NCI-H1436 treated with DMSO at 0.1 percent for 48 hours (cell line): ENCODE data around the gene C3orf20.
"Not testable (repeated sequence)": the region's sequence is repeated elsewhere in the genome, so short reads cannot be mapped to it uniquely, and the experiment has no call there.

Experiments
- DNase-seq: peaks from one replicate; lab custom pipeline; 2025; lab: John Stamatoyannopoulos, UW

Gene C3orf20

DNA sequence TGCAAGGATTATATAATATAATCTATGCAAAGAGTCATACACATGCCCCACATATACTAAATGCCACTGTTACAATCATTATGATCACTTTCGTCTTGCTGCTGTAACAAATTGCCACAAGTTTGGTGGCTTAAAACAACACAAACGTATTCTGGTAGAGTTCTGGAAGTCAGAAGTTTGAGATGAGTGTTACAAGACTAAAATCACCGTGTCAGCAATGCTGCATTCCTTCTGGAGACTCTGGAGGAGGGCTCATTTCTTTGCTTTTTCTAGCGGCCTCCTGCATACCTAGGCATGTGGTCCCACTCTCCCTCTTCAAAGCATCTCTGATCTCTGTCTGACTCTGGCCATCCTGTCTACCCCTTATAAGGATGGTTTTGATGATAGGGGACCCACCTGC, 24.7 kb upstream of the C3orf20 start:
- no peak for DNase-seq

GRCh38 chr3:14651440-14652251, 23.3 kb upstream of the C3orf20 start, which contains the start of gene CCDC174:
CCDC174 (plus strand) TSS chr3:14651762; CDS start chr3:14651837, 75 bp downstream.
- peak; percentile 83 for DNase-seq

DNA sequence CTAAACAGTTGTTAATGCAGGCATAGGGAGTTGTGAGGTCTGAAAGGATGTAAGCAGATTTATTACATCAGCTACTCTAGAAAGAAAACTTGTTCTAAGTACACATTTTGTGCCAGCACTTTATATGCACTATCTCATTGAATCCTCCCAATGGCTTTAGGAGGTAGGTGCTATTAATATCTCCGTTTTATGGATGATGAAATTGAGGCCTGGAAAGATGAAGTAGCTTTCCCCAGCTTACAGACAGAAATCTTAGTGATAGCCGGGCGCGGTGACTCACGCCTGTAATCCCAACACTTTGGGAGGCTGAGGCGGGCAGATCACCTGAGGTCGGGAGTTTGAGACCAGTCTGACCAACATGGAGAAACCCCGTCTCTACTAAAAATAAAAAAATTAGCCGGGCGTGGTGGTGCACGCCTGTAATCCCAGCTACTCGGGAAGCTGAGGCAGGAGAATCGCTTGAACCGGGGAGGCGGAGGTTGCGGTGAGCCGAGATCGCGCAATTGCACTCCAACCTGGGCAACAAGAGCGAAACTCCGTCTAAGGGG, 22.5 kb upstream of the C3orf20 start:
- not testable (repeated sequence) for DNase-seq

- DNase-seq: no peak
These were observed 17.4 kb upstream of the C3orf20 start for GRCh38 chr3:14657579-14657978.

- no peak for DNase-seq
These were observed 16.0 kb upstream of the C3orf20 start for GRCh38 chr3:14658978-14659377.

- DNase-seq: no peak
These were observed 14.0 kb upstream of the C3orf20 start for GRCh38 chr3:14660942-14661341.

- no peak for DNase-seq
These were observed 11.4 kb upstream of the C3orf20 start for GRCh38 chr3:14663396-14664135.

DNA sequence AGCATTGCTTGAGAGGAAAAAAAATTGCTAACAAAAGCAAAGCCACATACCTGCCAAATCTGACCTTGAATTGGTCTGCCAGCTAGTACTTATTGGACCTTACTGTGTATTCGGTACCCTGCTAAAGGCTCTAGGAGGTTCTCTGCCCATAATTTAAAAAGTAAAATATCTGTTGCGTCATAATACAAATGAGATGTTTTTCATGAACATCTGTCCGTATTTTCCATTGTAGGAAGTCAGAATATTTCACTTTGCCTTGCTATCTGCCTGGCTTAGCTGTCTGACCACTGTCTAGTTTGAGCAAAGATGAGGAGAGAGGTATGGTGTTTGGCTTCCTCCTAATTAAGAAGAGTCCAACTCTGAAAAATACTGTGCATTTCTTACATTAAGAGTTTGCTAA, 10.8 kb upstream of the C3orf20 start:
- no peak for DNase-seq

DNA sequence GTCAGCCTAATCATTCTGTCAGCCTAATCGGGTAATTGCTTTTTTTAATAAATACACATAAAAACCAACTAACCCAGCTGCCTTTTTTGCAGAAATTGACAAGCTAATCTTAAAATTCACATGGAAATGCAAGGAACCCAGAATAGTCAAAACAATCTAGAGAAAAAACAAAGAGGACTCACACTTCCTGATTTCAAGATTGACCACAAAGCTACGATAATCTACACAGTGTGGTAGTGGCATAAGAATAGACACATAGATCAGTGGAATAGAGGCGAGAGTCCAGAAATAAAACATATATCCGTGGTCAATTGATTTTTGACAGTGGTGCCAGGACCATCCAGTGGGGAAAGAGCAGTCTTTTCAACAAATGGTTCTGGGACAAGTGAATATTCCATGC, 2.4 kb upstream of the C3orf20 start:
- DNase-seq: no peak

GRCh38 chr3:14676881-14677280, 1.9 kb downstream of the C3orf20 start:
- DNase-seq: no peak

DNA sequence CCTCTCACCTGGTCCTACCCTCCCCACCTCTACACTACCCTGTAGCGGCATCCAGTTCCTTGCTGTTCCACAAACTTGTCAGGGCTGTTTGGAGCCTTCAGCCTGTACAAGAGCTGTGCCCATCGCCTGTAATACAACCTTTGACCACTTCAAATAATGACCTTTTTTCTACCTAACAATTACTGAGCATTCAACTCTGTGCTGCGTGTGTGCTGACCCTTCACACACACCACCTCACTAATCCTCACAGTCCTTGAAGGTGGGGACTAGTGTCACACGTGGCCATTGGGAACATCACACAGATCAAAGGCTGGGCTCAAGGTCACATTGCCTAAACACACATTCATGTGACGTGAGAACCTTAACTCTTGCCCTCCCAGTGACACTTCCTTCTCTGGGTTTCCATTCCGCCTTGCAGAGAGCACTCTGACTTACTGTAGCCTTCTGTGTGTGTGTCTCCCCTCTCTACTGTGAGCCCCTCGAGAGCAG, 3.1 kb downstream of the C3orf20 start:
- DNase-seq: no peak

DNA sequence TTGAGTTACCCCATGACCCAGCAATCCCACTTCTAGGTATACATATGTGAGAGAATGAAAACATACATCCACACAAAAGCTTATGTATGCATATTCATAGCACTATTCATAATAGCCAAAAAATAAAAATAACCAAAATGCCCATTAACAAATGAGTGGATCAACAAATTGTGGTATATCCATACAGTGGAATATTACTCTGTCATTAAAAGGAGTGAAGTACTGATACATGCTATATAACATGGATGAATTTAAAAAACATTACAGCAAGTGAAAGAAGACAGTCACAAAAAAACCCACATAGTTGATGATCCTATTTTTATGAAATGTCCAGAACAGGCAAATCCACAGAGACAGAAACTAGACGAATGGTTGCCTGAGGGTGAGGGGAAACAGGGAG, 5.2 kb downstream of the C3orf20 start:
- DNase-seq: no peak

GRCh38 chr3:14680716-14681115, 5.8 kb downstream of the C3orf20 start:
- no peak for DNase-seq

DNA sequence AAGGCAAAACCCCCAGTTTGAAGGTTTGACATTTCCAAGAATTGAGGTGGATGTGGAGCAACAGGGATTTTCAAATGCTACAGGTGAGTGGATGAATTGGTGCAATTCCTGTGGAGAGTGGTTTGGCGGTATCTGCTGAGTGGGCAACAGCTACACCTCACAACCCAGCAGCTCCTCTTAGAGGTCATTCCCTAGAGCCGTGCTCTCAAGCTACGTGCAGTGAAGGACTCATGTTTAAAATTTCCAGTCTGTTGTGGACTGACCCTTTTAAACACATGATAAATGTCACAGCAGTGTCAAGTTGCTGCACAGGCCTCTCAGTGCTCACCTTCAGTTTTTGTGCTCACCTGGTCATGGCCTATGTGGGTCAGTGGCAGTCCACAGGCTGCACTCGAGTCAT, 9.5 kb downstream of the C3orf20 start:
- no peak for DNase-seq

GRCh38 chr3:14685179-14685578, 10.2 kb downstream of the C3orf20 start:
- DNase-seq: no peak

- DNase-seq: no peak
These were observed 12.4 kb downstream of the C3orf20 start for GRCh38 chr3:14687360-14687759.

DNA sequence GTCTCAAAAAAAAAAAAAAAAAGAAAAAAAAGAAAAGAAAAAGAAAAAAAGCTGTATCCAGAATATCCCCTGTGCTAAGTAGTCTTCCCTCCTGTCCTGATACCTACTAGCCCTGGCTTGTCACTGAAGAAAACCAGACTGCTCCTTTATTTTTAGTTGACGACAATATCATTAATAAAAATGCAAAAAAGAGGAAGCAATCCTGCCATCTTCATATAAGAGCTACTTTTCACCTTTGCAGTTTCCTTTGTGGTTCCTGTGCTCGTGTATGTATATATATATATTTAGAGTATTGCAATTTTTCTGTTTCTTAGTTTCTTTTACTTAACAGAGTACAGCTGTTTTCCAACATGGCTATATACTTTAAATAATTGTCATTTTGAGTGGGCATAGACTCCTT, 13.6 kb downstream of the C3orf20 start:
- DNase-seq: no peak

GRCh38 chr3:14689247-14689980, 14.5 kb downstream of the C3orf20 start:
- DNase-seq: no peak

DNA sequence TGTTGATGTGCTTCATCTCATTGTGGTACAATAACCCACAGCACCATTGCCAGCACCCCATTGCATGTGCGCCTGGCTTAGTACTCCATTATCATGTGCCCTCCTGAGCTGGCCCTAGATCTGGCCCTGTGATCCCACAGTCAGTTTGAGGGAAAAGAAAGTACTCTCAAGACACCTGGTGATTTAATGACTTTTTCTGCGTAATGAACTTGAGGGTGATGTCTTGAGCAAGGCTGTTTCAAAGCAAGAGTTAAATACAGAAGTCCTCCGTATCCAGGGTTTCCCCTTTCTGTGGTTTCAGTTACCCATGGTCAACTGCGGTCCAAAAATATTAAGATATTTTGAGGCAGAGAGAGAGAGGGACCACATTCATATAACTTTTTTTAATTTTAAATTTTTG, 16.3 kb downstream of the C3orf20 start:
- no peak for DNase-seq

GRCh38 chr3:14691719-14692118, 16.8 kb downstream of the C3orf20 start:
- DNase-seq: no peak

GRCh38 chr3:14698601-14699244, 23.8 kb downstream of the C3orf20 start:
- no peak for DNase-seq

DNA sequence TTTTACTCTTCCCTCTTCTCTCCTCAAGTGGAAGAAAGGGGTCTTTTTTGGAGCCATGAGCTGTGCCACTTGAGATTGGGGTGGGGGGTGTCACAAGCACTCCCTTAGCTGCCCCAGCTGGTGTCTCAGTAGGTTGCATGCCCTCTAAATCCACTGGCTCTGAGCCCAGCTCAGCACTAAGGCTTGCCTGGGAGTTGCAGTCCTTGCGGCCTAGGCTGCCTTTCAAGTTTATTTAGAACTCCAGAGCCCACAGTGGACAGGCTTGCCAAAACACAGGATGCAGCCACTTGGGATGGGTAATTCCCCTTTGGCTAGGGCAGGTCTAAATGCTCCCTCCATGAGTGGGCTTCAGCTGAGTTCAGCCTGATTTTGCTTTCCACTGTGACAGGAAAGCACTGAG, 24.7 kb downstream of the C3orf20 start:
- DNase-seq: no peak
